Measurements from ENCODE around the gene CCDC24.

CCDC24 gene

GRCh38 chr1:43983253-43983899 is 8.0 kb upstream of the CCDC24 start:
- no peak overlapping the region for H3K9ac ChIP-seq (ENCODE audit: low read length)
- H3F3A ChIP-seq (ENCODE audit: insufficient read depth, low read length): no peaks in the 10 kb centered on the region
- no peak overlapping the region for H2AFZ ChIP-seq (ENCODE audit: low read length)
- no peak for TF ChIP-seq EZH2 (IDR thresholded peaks at IDR 0.05; ENCODE audit: borderline replicate concordance, low read length)
- no peak for TF ChIP-seq CTCF (IDR thresholded peaks at IDR 0.05; ENCODE audit: low read length)
- H3K4me1 ChIP-seq (ENCODE audit: insufficient read depth, low read length, severe bottlenecking): peaks cover 11% of the 10 kb centered on the region
- no peaks in the 10 kb centered on the region for H3K9me2 ChIP-seq (ENCODE audit: low read depth, low read length)
- H3K27ac ChIP-seq (ENCODE audit: low read depth, low read length, poor library complexity, severe bottlenecking): no peak overlapping the region
- H3K9me3 ChIP-seq (ENCODE audit: low read length): no peaks in the 10 kb centered on the region
- peaks cover 4% of the 10 kb centered on the region for H3K36me3 ChIP-seq (ENCODE audit: insufficient read depth, low read length)
- no peaks in the 10 kb centered on the region for H4K20me1 ChIP-seq (ENCODE audit: insufficient read depth, low read length)
- no peak overlapping the region for H3K4me3 ChIP-seq (ENCODE audit: low read depth, low read length, poor library complexity, severe bottlenecking)
- no peak overlapping the region for H3K4me2 ChIP-seq (ENCODE audit: low read length)
- no peaks in the 10 kb centered on the region for H3K79me2 ChIP-seq (ENCODE audit: insufficient read depth, low read length)
- H3K27me3 ChIP-seq (ENCODE audit: insufficient read depth, low read length): 0 out of 2 replicates have a peak, but pooled peaks cover 8% of the 10 kb centered on the region

GRCh38 chr1:43984855-43985254 is 6.5 kb upstream of the CCDC24 start:
- no peak overlapping the region for H3K4me3 ChIP-seq (ENCODE audit: low read depth, low read length, poor library complexity, severe bottlenecking)
- H3K27me3 ChIP-seq (ENCODE audit: insufficient read depth, low read length): 0 out of 2 replicates have a peak, but pooled peaks cover 8% of the 10 kb centered on the region
- H3K4me1 ChIP-seq (ENCODE audit: insufficient read depth, low read length, severe bottlenecking): peaks cover under 1% of the 10 kb centered on the region
- H4K20me1 ChIP-seq (ENCODE audit: insufficient read depth, low read length): no peaks in the 10 kb centered on the region
- H3K4me2 ChIP-seq (ENCODE audit: low read length): no peak overlapping the region
- H3K27ac ChIP-seq (ENCODE audit: low read depth, low read length, poor library complexity, severe bottlenecking): no peak overlapping the region
- H3K79me2 ChIP-seq (ENCODE audit: insufficient read depth, low read length): no peaks in the 10 kb centered on the region
- no peaks in the 10 kb centered on the region for H3K9me3 ChIP-seq (ENCODE audit: low read length)
- H3K9me2 ChIP-seq (ENCODE audit: low read depth, low read length): no peaks in the 10 kb centered on the region
- no peak overlapping the region for H2AFZ ChIP-seq (ENCODE audit: low read length)
- no peaks in the 10 kb centered on the region for H3F3A ChIP-seq (ENCODE audit: insufficient read depth, low read length)
- no peaks in the 10 kb centered on the region for H3K36me3 ChIP-seq (ENCODE audit: insufficient read depth, low read length)
- no peak overlapping the region for H3K9ac ChIP-seq (ENCODE audit: low read length)
- TF ChIP-seq CTCF (IDR thresholded peaks at IDR 0.05; ENCODE audit: low read length): no peak
- no peak for TF ChIP-seq EZH2 (IDR thresholded peaks at IDR 0.05; ENCODE audit: borderline replicate concordance, low read length)

GRCh38 chr1:43985984-43986595 is 5.3 kb upstream of the CCDC24 start:
- H3K36me3 ChIP-seq (ENCODE audit: insufficient read depth, low read length): no peaks in the 10 kb centered on the region
- no peaks in the 10 kb centered on the region for H3K79me2 ChIP-seq (ENCODE audit: insufficient read depth, low read length)
- H3K4me3 ChIP-seq (ENCODE audit: low read depth, low read length, poor library complexity, severe bottlenecking): no peak overlapping the region
- no peaks in the 10 kb centered on the region for H3K9me2 ChIP-seq (ENCODE audit: low read depth, low read length)
- no peak overlapping the region for H3K27ac ChIP-seq (ENCODE audit: low read depth, low read length, poor library complexity, severe bottlenecking)
- no peaks in the 10 kb centered on the region for H4K20me1 ChIP-seq (ENCODE audit: insufficient read depth, low read length)
- TF ChIP-seq EZH2 (IDR thresholded peaks at IDR 0.05; ENCODE audit: borderline replicate concordance, low read length): no peak
- H3K4me2 ChIP-seq (ENCODE audit: low read length): no peak overlapping the region
- peaks cover 5% of the 10 kb centered on the region for H3K4me1 ChIP-seq (ENCODE audit: insufficient read depth, low read length, severe bottlenecking)
- H3K9ac ChIP-seq (ENCODE audit: low read length): no peak overlapping the region
- H3F3A ChIP-seq (ENCODE audit: insufficient read depth, low read length): no peaks in the 10 kb centered on the region
- H3K9me3 ChIP-seq (ENCODE audit: low read length): no peaks in the 10 kb centered on the region
- H2AFZ ChIP-seq (ENCODE audit: low read length): no peak overlapping the region
- 0 out of 2 replicates have a peak, but pooled peaks cover 5% of the 10 kb centered on the region for H3K27me3 ChIP-seq (ENCODE audit: insufficient read depth, low read length)
